GM10266 (cell line): ENCODE data around the gene DTX3L.

Experiments
- DNase-seq: peaks from one replicate; pipeline ENCODE4 v3.0.0; 2012; ENCODE audit errors: extremely low spot score
- CTCF ChIP-seq: IDR thresholded peaks from 2 replicates; pipeline ENCODE4 v1.5.1; 2012; ENCODE audit warnings: mild to moderate bottlenecking, low read depth; ENCODE audit not compliant: control insufficient read depth, insufficient read depth; ENCODE audit errors: missing control alignments

Gene DTX3L

GRCh38 chr3:122602011-122602710, 38.0 kb downstream of the DTX3L start:
- DNase-seq, result no peak
- TF ChIP-seq CTCF, result no peak

- DNase-seq, result no peak
- no peak for TF ChIP-seq CTCF
These were observed 38.9 kb downstream of the DTX3L start for GRCh38 chr3:122603056-122603455.

- no peak for TF ChIP-seq CTCF
- DNase-seq, result no peak
These were observed 42.2 kb downstream of the DTX3L start for GRCh38 chr3:122606330-122606729.

- no peak for TF ChIP-seq CTCF
- DNase-seq, result no peak
These were observed 44.8 kb downstream of the DTX3L start for GRCh38 chr3:122608916-122609315.

- no peak for TF ChIP-seq CTCF
These were observed 45.8 kb downstream of the DTX3L start for GRCh38 chr3:122609798-122610559.

GRCh38 chr3:122612696-122613095, 48.6 kb downstream of the DTX3L start:
- no peak for DNase-seq
- no peak for TF ChIP-seq CTCF

More at GRCh38 chr3:122609798-122610559, 45.8 kb downstream of the DTX3L start:
- peak; percentile 78 for DNase-seq

- TF ChIP-seq CTCF, result no peak
- no peak for DNase-seq
These were observed 51.2 kb downstream of the DTX3L start for GRCh38 chr3:122615303-122615702.
